Left kidney (tissue), 2 donors: ENCODE data around the gene IGSF3. TPM values are rescaled to one million over a fixed set of nuclear protein-coding genes. Genes with fewer than 3 reads are reported as not detected.
"Not testable (repeated sequence)": the region's sequence is repeated elsewhere in the genome, so short reads cannot be mapped to it uniquely, and the experiment has no call there.

Source experiments
- DNase-seq: peaks from one replicate; pipeline ENCODE4 v3.0.0-alpha.2; 2013
- polyA plus RNA-seq: library from polyadenylated mRNA; unstranded; fragments of 120-200 nt; gene quantifications from one replicate; pipeline ENCODE4 v1.2.1, GENCODE V29; 2013; ENCODE audit not compliant: insufficient read length

IGSF3 gene
- polyA plus RNA-seq, 1 donor = 29.5 TPM

DNA sequence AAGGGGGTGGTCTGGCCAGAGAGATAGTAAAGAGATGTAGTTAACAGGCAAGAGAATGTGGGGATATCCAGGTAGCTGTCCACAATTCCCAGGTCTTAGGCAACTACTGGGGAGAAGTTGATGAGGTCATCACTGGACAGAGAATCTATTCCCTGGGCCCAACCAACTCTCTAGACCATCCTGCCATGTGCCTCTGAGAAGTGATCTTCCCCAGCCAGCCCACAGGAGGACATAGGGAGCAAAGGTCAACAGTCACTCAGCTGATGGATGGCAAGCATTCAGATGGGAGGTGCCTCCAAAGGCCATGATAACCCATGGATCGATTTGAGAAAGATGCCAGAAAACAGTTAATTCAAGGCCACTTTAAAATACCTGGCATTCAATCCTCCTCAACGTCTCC, 36.0 kb downstream of the IGSF3 start:
- DNase-seq = not testable (repeated sequence)

DNA sequence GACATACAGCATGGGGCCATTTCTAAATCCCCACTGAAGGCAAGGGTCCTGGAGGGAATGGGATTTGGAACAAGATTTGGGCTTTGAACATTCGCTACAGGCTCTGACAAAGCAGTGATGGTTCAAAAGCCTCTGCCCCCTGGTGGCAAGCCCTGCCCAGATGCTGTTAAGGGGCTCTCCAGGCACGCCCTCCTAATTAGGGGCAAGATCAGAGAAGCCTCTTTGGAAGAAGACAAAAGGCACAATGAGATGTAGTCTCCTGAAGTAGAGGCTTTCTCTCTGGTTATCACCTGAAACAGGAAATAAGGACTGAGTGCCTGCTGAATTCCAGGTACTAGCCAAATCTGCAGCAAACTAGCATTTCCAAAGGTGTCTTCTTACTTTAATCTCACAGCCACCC, 37.5 kb downstream of the IGSF3 start:
- DNase-seq = not testable (repeated sequence)

GRCh38 chr1:116629441-116629840, 38.1 kb downstream of the IGSF3 start:
- DNase-seq = not testable (repeated sequence)

DNA sequence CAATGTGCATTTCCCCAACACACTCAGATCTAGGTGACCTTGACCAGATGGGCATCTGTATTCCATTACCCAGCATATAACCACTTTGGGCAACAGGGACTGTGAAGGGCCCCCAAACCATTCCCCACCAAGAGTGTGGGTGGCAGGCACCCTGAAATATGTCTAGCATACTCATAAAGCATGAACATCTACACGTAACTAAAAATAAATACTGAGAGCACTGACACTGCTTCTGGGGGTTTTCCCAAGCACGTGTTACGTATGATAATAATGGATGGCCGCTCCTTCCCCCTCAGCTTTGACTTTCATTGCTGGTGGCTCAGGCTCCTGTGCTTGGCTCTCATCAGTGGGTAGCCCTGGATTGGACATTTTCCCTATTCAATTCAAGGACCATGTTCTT, 39.1 kb downstream of the IGSF3 start:
- DNase-seq = no peak

DNA sequence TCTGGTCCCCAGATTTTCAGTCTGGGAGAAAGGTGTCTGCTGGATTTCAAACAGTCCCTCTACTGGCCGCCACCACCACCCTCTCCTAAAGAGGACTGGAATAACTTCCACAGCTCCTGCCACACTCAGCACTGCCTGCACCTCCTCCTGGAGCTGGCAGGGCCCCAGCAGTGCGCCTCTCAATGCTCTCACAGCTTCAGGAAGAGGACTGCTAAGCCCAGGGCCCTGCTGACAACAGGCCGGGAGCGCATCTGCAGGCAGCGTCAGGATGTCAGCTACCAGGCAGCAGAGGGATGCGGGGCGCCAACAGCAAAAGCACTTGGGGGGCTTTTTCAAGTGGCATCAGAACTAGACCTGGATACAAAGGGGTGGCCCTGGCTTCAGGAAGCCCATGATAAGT, 40.2 kb downstream of the IGSF3 start:
- not testable (repeated sequence) for DNase-seq

- not testable (repeated sequence) for DNase-seq
Observed at GRCh38 chr1:116626915-116627314, 40.6 kb downstream of the IGSF3 start.

- not testable (repeated sequence) for DNase-seq
Observed at GRCh38 chr1:116625155-116625554, 42.4 kb downstream of the IGSF3 start.

DNA sequence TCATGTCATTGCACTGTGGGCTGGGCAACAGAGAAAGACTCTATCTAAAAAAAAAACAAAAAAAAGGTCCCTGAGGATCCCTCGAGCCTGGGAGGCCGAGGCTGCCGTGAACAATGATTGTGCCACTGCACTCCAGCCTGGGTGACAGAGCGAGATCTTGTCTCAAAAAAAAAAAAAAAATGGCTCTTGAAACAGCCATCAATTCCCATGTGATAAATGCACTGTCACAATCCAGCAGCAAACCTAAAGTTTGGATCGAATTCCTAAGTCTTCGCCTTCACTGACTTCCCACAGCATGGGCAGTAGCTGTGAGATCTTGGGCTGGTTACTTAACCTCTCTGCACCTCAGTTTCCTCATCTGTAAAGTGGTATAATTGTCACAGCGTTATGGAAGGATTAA, 43.5 kb downstream of the IGSF3 start:
- no peak for DNase-seq

- not testable (repeated sequence) for DNase-seq
Observed at GRCh38 chr1:116622496-116622895, 45.0 kb downstream of the IGSF3 start.

GRCh38 chr1:116621756-116622155, 45.8 kb downstream of the IGSF3 start:
- DNase-seq = not testable (repeated sequence)

DNA sequence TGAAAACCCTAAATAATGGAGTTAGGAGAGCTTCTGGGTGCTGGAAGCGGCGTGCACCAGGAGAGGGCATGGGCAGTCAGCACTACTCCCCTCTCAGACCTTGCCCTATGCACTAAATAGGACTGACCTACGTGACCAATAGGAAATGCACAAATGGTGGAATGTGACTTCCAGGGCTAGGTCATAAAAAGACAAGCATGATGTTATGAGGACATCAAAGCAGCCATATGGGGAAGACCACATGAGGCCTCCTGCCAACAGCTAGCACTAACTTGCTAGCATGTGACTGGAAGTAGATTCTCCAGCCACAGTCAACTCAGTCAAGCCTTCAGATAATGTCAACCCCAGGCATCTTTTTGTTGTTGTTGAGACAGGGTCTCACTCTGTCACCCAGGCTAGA, 47.1 kb downstream of the IGSF3 start:
- not testable (repeated sequence) for DNase-seq

GRCh38 chr1:116619106-116619505, 48.4 kb downstream of the IGSF3 start:
- DNase-seq = not testable (repeated sequence)

DNA sequence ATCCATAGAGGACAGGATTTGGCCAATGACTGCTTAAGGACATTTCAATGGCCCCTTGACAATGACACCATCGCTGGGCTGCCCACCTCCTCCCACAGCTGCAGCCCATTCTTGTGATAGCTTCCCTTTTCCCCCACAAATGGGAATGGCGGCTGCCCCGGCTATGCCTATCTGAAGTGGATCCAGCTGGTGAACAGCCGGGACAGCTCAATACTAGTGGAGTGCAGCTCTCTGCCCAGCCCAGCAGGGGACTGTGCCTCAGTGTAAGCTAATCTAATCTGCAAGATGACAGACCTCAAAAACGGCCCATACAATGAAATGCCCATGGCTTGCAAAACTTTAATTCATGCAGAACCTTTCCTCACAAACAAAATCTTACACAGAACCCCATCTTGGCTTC, 49.7 kb downstream of the IGSF3 start:
- not testable (repeated sequence) for DNase-seq

- DNase-seq = not testable (repeated sequence)
Observed at GRCh38 chr1:116613825-116614224, 53.7 kb downstream of the IGSF3 start.

DNA sequence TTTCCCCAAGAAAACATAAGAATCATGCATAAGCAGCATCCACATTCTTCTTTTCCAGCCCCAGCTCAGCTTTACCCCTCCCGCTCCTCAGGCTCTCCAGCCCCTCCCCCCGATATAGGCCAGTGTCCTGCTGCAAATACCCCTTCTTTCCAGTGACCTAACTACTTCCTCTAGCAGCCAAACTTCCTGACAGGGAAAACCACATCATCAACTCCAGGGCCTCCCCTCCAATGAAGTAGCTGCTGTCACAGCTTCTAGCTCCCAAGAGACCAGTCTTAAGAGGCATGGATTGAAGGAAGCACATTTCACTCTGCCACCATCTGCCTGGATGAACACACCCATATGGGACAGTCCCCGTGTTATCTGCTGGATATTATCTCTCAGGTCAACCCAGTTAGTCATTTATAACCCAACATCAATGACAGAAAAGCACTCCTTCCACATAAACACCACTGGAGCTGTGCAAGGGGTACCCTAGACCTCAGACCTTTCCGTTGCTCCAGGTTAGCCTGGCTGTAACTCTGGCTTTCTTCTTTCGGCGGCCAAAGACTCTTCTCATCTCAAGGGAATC, 57.6 kb downstream of the IGSF3 start:
- not testable (repeated sequence) for DNase-seq

GRCh38 chr1:116608841-116609240, 58.7 kb downstream of the IGSF3 start:
- not testable (repeated sequence) for DNase-seq

- not testable (repeated sequence) for DNase-seq
Observed at GRCh38 chr1:116608151-116608550, 59.4 kb downstream of the IGSF3 start.

GRCh38 chr1:116607463-116607862, 60.1 kb downstream of the IGSF3 start:
- not testable (repeated sequence) for DNase-seq

- not testable (repeated sequence) for DNase-seq
Observed at GRCh38 chr1:116606067-116606466, 61.5 kb downstream of the IGSF3 start.

- no peak for DNase-seq
Observed at GRCh38 chr1:116605315-116605714, 62.2 kb downstream of the IGSF3 start.

GRCh38 chr1:116604408-116604807, 63.1 kb downstream of the IGSF3 start:
- not testable (repeated sequence) for DNase-seq

DNA sequence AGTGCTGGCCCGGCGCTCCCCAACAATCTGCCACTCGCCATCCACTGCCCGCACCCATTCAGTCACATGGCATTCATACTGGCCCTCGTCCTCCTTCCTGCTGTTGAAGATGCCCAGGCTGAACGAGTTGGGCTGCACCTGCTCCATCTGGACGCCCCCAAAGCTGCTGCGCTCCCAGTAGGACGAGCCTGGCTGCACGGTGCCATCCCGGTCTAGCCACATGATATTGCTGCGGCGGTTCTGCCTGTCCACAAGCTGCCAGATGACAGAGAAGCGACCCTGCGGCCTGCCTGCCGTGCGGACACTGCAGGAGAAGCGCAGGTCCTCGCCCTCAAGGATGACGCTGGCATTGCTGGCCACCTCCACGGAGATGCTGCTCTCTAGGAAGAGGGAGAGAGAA, 63.9 kb downstream of the IGSF3 start:
- not testable (repeated sequence) for DNase-seq

DNA sequence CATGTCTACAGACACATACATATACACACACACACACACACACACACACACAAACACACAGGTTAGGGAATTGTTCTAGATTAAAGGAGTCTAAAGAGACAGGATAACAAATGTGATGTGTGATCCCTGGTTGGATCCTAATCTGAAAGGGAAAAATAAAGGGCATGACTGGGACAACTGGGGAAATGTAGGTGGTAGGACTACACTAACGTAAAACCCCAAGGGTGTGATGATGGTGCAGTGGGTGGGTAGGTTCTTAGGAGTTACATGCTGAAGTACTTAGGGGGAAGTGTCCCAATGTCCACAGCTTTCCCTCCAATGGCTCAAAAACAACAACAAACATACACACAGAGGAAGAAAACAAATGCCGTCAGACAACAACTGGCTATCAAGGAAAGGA, 68.2 kb downstream of the IGSF3 start:
- DNase-seq = not testable (repeated sequence)

GRCh38 chr1:116598420-116599036, 69.0 kb downstream of the IGSF3 start:
- DNase-seq = not testable (repeated sequence)
